CD1c-positive myeloid dendritic cell (primary cell): Measurements from ENCODE around the gene CHID1.
A peak's percentile ranks its signal among the peaks of the same experiment; 100 is the strongest.

Experiments used
- DNase-seq: peaks from one replicate; pipeline ENCODE4 v3.0.0-alpha.2; 2016; ENCODE audit errors: extremely low spot score

The CHID1 gene

GRCh38 chr11:910589-911030, at the start of gene CHID1:
Gene CHID1 (minus strand): TSS chr11:910810. CDS start chr11:904816, 5,994 bp downstream.
- peak; percentile 87 for DNase-seq

GRCh38 chr11:959608-960007, 49.0 kb upstream of the CHID1 start:
- DNase-seq: no peak

- DNase-seq: no peak
Measured at GRCh38 chr11:959027-959426, 48.4 kb upstream of the CHID1 start.

- DNase-seq: no peak
Measured at GRCh38 chr11:958101-958500, 47.5 kb upstream of the CHID1 start.

GRCh38 chr11:957212-957920, 46.8 kb upstream of the CHID1 start:
- DNase-seq: no peak

- DNase-seq: no peak
Measured at GRCh38 chr11:955154-956063, 44.8 kb upstream of the CHID1 start.

GRCh38 chr11:954392-955153, 44.0 kb upstream of the CHID1 start:
- DNase-seq: peak; percentile 66

- no peak for DNase-seq
Measured at GRCh38 chr11:953512-953911, 42.9 kb upstream of the CHID1 start.

- DNase-seq: no peak
Measured at GRCh38 chr11:952406-953385, 42.1 kb upstream of the CHID1 start.

GRCh38 chr11:951507-951906, 40.9 kb upstream of the CHID1 start:
- DNase-seq: no peak

- DNase-seq: no peak
Measured at GRCh38 chr11:947744-948143, 37.1 kb upstream of the CHID1 start.

GRCh38 chr11:945986-946385, 35.4 kb upstream of the CHID1 start:
- no peak for DNase-seq

- no peak for DNase-seq
Measured at GRCh38 chr11:944711-945470, 34.3 kb upstream of the CHID1 start.

GRCh38 chr11:942823-943222, 32.2 kb upstream of the CHID1 start:
- DNase-seq: no peak

- no peak for DNase-seq
Measured at GRCh38 chr11:940496-941135, 30.0 kb upstream of the CHID1 start.

- no peak for DNase-seq
Measured at GRCh38 chr11:937841-938261, 27.2 kb upstream of the CHID1 start.

GRCh38 chr11:936199-936598, 25.6 kb upstream of the CHID1 start:
- no peak for DNase-seq

- DNase-seq: no peak
Measured at GRCh38 chr11:934527-934926, 23.9 kb upstream of the CHID1 start.

- DNase-seq: no peak
Measured at GRCh38 chr11:933936-934335, 23.3 kb upstream of the CHID1 start.
